CD4-positive, alpha-beta T cell treated with Interleukin-4 for 1 hour (primary cell): ENCODE measurements around the gene BRSK1.

Experiments
- DNase-seq, 2 donors: peaks; one replicate each; pipeline ENCODE4 v3.0.0-alpha.2; 2020 to 2022

BRSK1 gene

GRCh38 chr19:55283548-55284377, at the start of gene BRSK1:
Gene BRSK1 (plus strand): TSS chr19:55283997. CDS start chr19:55284443, 446 bp downstream.
- peak; percentile 67 to 69 for DNase-seq

GRCh38 chr19:55238030-55238429, 45.8 kb upstream of the BRSK1 start:
- no peak for DNase-seq

GRCh38 chr19:55239004-55239403, 44.8 kb upstream of the BRSK1 start:
- no peak for DNase-seq

- no peak for DNase-seq
Measured at GRCh38 chr19:55240713-55241020, 43.1 kb upstream of the BRSK1 start.

GRCh38 chr19:55241143-55241934, 42.5 kb upstream of the BRSK1 start:
- DNase-seq = no peak

GRCh38 chr19:55241935-55242464, 41.8 kb upstream of the BRSK1 start:
- no peak for DNase-seq

GRCh38 chr19:55242517-55242916, 41.3 kb upstream of the BRSK1 start:
- DNase-seq = no peak

GRCh38 chr19:55244004-55244680, 39.7 kb upstream of the BRSK1 start:
- DNase-seq = no peak

- DNase-seq = no peak
Measured at GRCh38 chr19:55245236-55245904, 38.4 kb upstream of the BRSK1 start.

- DNase-seq = no peak
Measured at GRCh38 chr19:55246462-55247451, 37.0 kb upstream of the BRSK1 start.

- DNase-seq = no peak
Measured at GRCh38 chr19:55247621-55248099, 36.1 kb upstream of the BRSK1 start.

- DNase-seq = no peak
Measured at GRCh38 chr19:55248166-55248675, 35.6 kb upstream of the BRSK1 start.

- no peak for DNase-seq
Measured at GRCh38 chr19:55248704-55249103, 35.1 kb upstream of the BRSK1 start.

- no peak for DNase-seq
Measured at GRCh38 chr19:55249841-55250240, 34.0 kb upstream of the BRSK1 start.

GRCh38 chr19:55250262-55251036, 33.3 kb upstream of the BRSK1 start:
- DNase-seq = no peak

GRCh38 chr19:55251341-55252081, 32.3 kb upstream of the BRSK1 start:
- peak; percentile 43 to 57 for DNase-seq

GRCh38 chr19:55252760-55253663, 30.8 kb upstream of the BRSK1 start:
- no peak for DNase-seq
